Heart left ventricle (tissue), 16 donors: Measurements from ENCODE around the gene PKD2L1. TPM values are rescaled to one million over a fixed set of nuclear protein-coding genes. Genes with fewer than 3 reads are reported as not detected.
A peak's percentile ranks its signal among the peaks of the same experiment; 100 is the strongest.

ENCODE experiments used
- ATAC-seq, 4 donors: fragments of 200-7000 bp; cut with Tn5 transposase; one replicate each; pipeline ENCODE4 v1.9.1; 2020 to 2022; ENCODE audit warnings: moderate library complexity in 4 of 4, mild to moderate bottlenecking in 3 of 4, moderate number of reproducible peaks in 1 of 4
- DNase-seq, 5 donors: peaks; one replicate each; pipeline ENCODE4 v3.0.0-alpha.2; 2020
- H3K27ac ChIP-seq, 12 donors: fragments of 200-600 bp; sonication (generic) in 4 of 12; one replicate each; pipeline versions ENCODE4 v1.5.0 to v1.8.0; 2016 to 2022; ENCODE audit warnings: mild to moderate bottlenecking in 2 of 12
- H3K27me3 ChIP-seq, 9 donors: fragments of 200-600 bp; sonication (generic) in 2 of 9; one replicate each; pipeline versions ENCODE4 v1.5.1 to v1.8.0; 2016 to 2022; ENCODE audit warnings: mild to moderate bottlenecking in 3 of 9
- H3K36me3 ChIP-seq, 9 donors: fragments of 200-600 bp; sonication (generic) in 2 of 9; one replicate each; pipeline versions ENCODE4 v1.5.0 to v1.8.0; 2018 to 2022; ENCODE audit warnings: mild to moderate bottlenecking in 2 of 9
- H3K4me1 ChIP-seq, 12 donors: fragments of 200-600 bp; sonication (generic) in 4 of 12; one replicate each; pipeline versions ENCODE4 v1.5.0 to v1.8.0; 2016 to 2022; ENCODE audit warnings: mild to moderate bottlenecking in 3 of 12
- H3K4me3 ChIP-seq, 12 donors: fragments of 200-600 bp; sonication (generic) in 4 of 12; one replicate each; pipeline versions ENCODE4 v1.5.0 to v1.8.0; 2017 to 2022; ENCODE audit warnings: mild to moderate bottlenecking in 9 of 12, moderate library complexity in 4 of 12
- H3K9me3 ChIP-seq, 12 donors: fragments of 200-600 bp; sonication (generic) in 4 of 12; one replicate each; pipeline versions ENCODE4 v1.5.0 to v1.8.0; 2016 to 2022; ENCODE audit warnings: mild to moderate bottlenecking in 1 of 12
- POLR2A ChIP-seq, 2 donors: fragments of 450-650 bp; IDR thresholded peaks; one replicate each; pipeline ENCODE4 v1.6.1; 2017; ENCODE audit warnings: antibody characterized with exemption in 2 of 2, mild to moderate bottlenecking in 2 of 2, moderate library complexity in 2 of 2
- WGBS, 4 donors: extraction: QIAGEN DNeasy Blood & Tissue Kit in 2 of 4; methylation state at CpG; one replicate each; pipeline versions ENCODE4 v1.1.5 to v1.1.7; 2013 to 2018; 5-methylcytosine and 5-hydroxymethylcytosine counted together
- intact Hi-C, 10 donors: fragments of 100-400 bp; cut with DNase I; formaldehyde crosslinking; loops; one replicate each; pipeline versions ENCODE4 v1.11.1 to v1.14.2; 2022
- polyA plus RNA-seq, 2 donors: library from polyadenylated mRNA; stranded (reverse); fragments of 200-250 nt; gene quantifications; one replicate each; pipeline ENCODE4 v1.2.3, GENCODE V29; 2013
- total RNA-seq, 9 donors: library from RNA; depleted of rRNA in 2 of 9; stranded (reverse); fragments of >200 nt in 2 of 9; fragmentation: NEBNext Ultra II Directional in 3 of 9; extraction: Animal tissue kit (Norgen Biotek cat#: 25700) in 3 of 9; gene quantifications; one replicate each; pipeline versions ENCODE4 v1.1.0 to v1.2.4, GENCODE V29; 2016 to 2023
- TF ChIP-seq, protein P1 (sequence below), 12 donors: fragments of 200-600 bp; sonication (generic) in 4 of 12; IDR thresholded peaks; one replicate each; pipeline versions ENCODE4 v1.5.0 to v1.8.0; 2018 to 2022; ENCODE audit warnings: antibody characterized with exemption in 12 of 12, mild to moderate bottlenecking in 5 of 12
- donor health status: ischemic (EF 13 %, LVEDD 7.1; RV severe dilation, severe dysfunction).
- donor health status: healthy with polysubstance abuse.
- donor health status: DM: no; HTN: yes; CAD: no.
- donor health status: DM: no; HTN: no; CAD: no.
- donor health status: ischemic (EF 25% LVEDD 6.9; RV normal size, moderate dysfunction).
- donor health status: ischemic (EF 25% LVEDD 5.7; RV mildly dilated, moderate dysfunction).
- donor health status: healthy.
- donor health status: DM: yes; HTN: yes; CAD: no.
- donor health status: ischemic (EF 35%, LVEDD 5.7; RV mildly dilated, moderate dysfunction).
- donor health status: nonischemic (EF 11% LVEDD 7.7; RV severe dilation, severe dysfunction).
- donor health status: DM: yes; HTN: yes; CAD: no.
- donor health status: PGD.
- donor health status: ischemic (EF 29% LVEDD 5.4; RV normal size, mild dysfunction).
- donor health status: nonischemic (EF 23%, LVEDD 6.1; RV moderate dilation, normal function).

The PKD2L1 gene
- total and polyA plus RNA-seq, 11 donors: not detected

GRCh38 chr10:100373298-100374199, 43.5 kb upstream of the PKD2L1 start:
- no peaks in the 10 kb centered on the region for H3K27me3 ChIP-seq
- ATAC-seq: peak; percentile 98
- H3K9me3 ChIP-seq: no peaks in the 10 kb centered on the region
- peak overlapping the region; percentile 66 to 95 (median 92) for H3K27ac ChIP-seq
- no peak for TF ChIP-seq POLR2A (IDR thresholded peaks at IDR 0.05)
- TF ChIP-seq, protein P1, sequence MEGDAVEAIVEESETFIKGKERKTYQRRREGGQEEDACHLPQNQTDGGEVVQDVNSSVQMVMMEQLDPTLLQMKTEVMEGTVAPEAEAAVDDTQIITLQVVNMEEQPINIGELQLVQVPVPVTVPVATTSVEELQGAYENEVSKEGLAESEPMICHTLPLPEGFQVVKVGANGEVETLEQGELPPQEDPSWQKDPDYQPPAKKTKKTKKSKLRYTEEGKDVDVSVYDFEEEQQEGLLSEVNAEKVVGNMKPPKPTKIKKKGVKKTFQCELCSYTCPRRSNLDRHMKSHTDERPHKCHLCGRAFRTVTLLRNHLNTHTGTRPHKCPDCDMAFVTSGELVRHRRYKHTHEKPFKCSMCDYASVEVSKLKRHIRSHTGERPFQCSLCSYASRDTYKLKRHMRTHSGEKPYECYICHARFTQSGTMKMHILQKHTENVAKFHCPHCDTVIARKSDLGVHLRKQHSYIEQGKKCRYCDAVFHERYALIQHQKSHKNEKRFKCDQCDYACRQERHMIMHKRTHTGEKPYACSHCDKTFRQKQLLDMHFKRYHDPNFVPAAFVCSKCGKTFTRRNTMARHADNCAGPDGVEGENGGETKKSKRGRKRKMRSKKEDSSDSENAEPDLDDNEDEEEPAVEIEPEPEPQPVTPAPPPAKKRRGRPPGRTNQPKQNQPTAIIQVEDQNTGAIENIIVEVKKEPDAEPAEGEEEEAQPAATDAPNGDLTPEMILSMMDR (IDR thresholded peaks at IDR 0.05): no peak
- DNase-seq: peak; percentile 95 to 98 (median 96)
- WGBS, 4 donors: 0 to 1% (median 0%) methylated on average over 45 of the region's 45 CpGs
- peak overlapping the region; percentile 19 to 81 (median 68) for H3K4me3 ChIP-seq
- intact Hi-C loops: loop anchor here in 1 of 10 donors (2.0 kb wide), 1 partner anchor 27 kb away; the partner anchor contains the start of gene SCD
- no peaks in the 10 kb centered on the region for H3K36me3 ChIP-seq
- peaks cover 0 to 47% (median 28%) of the 10 kb centered on the region in 12 donors for H3K4me1 ChIP-seq

GRCh38 chr10:100372415-100373297, 42.6 kb upstream of the PKD2L1 start:
- 15 to 18% (median 16%) methylated on average over 16 of the region's 16 CpGs for WGBS, 4 donors
- H3K4me1 ChIP-seq: peaks cover 0 to 47% (median 28%) of the 10 kb centered on the region in 12 donors

GRCh38 chr10:100371482-100372027, 41.5 kb upstream of the PKD2L1 start:
- WGBS, 4 donors: 79 to 87% (median 85%) methylated on average over 10 of the region's 10 CpGs
- H3K4me1 ChIP-seq: peaks cover 0 to 47% (median 28%) of the 10 kb centered on the region in 12 donors
- H3K36me3 ChIP-seq: no peaks in the 10 kb centered on the region
- no peaks in the 10 kb centered on the region for H3K9me3 ChIP-seq
- TF ChIP-seq, protein P1 (IDR thresholded peaks at IDR 0.05): no peak
- no peak for TF ChIP-seq POLR2A (IDR thresholded peaks at IDR 0.05)
- H3K4me3 ChIP-seq: peak overlapping the region in 5 of 12 donors; percentile 10 to 35 (median 14)
- peak overlapping the region in 11 of 12 donors; percentile 41 to 94 (median 62) for H3K27ac ChIP-seq
- DNase-seq: no peak
- intact Hi-C loops: loop anchor here in 1 of 10 donors (2.0 kb wide), 1 partner anchor 25 kb away; the partner anchor contains the start of gene SCD
- no peak for ATAC-seq
- H3K27me3 ChIP-seq: no peaks in the 10 kb centered on the region

More at GRCh38 chr10:100372415-100373297, 42.6 kb upstream of the PKD2L1 start:
- peak overlapping the region in 11 of 12 donors; percentile 19 to 81 (median 68) for H3K4me3 ChIP-seq
- peak overlapping the region; percentile 66 to 95 (median 92) for H3K27ac ChIP-seq
- TF ChIP-seq, protein P1 (IDR thresholded peaks at IDR 0.05): no peak
- no peak for TF ChIP-seq POLR2A (IDR thresholded peaks at IDR 0.05)
- peak in 2 of 4 donors; percentile 0 to 3 for ATAC-seq
- DNase-seq: no peak
- H3K9me3 ChIP-seq: no peaks in the 10 kb centered on the region
- intact Hi-C loops: loop anchor here in 1 of 10 donors (2.0 kb wide), 1 partner anchor 26 kb away; the partner anchor contains the start of gene SCD
- H3K27me3 ChIP-seq: no peaks in the 10 kb centered on the region
- H3K36me3 ChIP-seq: no peaks in the 10 kb centered on the region
